ENCODE measurements around the gene JAKMIP1. TPM values are rescaled to one million over a fixed set of nuclear protein-coding genes. Genes with fewer than 3 reads are reported as not detected.

The JAKMIP1 gene
- total RNA-seq, 1 donor from 2014 or later: not detected

DNA sequence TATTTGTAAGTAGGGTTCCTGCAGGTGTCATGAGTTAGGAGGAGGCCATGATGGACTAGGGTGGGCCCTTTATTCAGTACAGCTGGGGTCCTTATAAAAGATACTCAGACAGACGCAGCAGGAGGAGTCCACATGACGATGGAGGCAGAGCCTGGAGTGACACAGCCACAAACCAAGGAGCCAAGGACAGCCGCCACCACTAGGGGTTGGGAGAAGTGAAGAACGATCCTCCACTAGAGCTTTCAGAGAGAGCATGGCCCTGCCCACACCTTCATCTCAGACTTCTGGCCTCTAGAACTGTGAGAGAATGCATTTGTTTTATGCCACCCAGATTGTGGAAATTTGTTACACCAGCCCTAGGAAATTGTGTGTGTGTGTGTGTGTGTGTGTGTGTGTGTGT, 31.1 kb downstream of the JAKMIP1 start:
- no peak overlapping the region for H3K4me3 Mint-ChIP-seq (ENCODE audit: unreplicated experiment)
- TF ChIP-seq, protein P1, sequence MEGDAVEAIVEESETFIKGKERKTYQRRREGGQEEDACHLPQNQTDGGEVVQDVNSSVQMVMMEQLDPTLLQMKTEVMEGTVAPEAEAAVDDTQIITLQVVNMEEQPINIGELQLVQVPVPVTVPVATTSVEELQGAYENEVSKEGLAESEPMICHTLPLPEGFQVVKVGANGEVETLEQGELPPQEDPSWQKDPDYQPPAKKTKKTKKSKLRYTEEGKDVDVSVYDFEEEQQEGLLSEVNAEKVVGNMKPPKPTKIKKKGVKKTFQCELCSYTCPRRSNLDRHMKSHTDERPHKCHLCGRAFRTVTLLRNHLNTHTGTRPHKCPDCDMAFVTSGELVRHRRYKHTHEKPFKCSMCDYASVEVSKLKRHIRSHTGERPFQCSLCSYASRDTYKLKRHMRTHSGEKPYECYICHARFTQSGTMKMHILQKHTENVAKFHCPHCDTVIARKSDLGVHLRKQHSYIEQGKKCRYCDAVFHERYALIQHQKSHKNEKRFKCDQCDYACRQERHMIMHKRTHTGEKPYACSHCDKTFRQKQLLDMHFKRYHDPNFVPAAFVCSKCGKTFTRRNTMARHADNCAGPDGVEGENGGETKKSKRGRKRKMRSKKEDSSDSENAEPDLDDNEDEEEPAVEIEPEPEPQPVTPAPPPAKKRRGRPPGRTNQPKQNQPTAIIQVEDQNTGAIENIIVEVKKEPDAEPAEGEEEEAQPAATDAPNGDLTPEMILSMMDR (IDR thresholded peaks at IDR 0.05; ENCODE audit: unreplicated experiment): no peak
- peaks cover 3% of the 10 kb centered on the region for H3K4me1 Mint-ChIP-seq (ENCODE audit: unreplicated experiment)
- H3K9me3 Mint-ChIP-seq (ENCODE audit: unreplicated experiment): no peaks in the 10 kb centered on the region
- peaks cover 8% of the 10 kb centered on the region for H3K27me3 Mint-ChIP-seq (ENCODE audit: unreplicated experiment)
- H3K27ac Mint-ChIP-seq (ENCODE audit: unreplicated experiment): no peak overlapping the region
- no peak for DNase-seq (ENCODE audit: low spot score)
- H3K36me3 Mint-ChIP-seq (ENCODE audit: low read depth, unreplicated experiment): peaks cover 4% of the 10 kb centered on the region

DNA sequence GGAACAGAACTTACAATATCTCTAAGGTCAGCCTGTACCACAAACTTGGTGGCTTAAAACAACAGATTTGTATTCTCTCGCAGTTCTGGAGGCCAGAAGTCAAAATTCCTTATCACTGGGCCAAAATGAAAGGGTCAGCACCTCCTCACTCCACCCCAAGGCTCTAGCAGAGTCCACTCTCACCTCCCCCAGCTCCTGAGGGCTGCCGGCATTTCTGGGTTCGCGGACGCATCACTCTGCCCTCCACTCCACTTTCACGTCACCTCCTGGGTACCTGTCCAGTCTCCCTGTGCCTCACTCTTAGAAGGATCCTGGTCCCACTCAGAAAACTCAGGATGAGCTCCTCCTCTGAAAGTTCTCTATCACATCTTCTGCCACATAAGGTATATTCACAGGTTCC, 34.6 kb downstream of the JAKMIP1 start:
- Mint-ChIP-seq H3K27ac (ENCODE audit: unreplicated experiment) (no peak overlapping the region), H3K36me3 (ENCODE audit: low read depth, unreplicated experiment) (no peaks in the 10 kb centered on the region)
- DNase-seq (ENCODE audit: low spot score): no peak

DNA sequence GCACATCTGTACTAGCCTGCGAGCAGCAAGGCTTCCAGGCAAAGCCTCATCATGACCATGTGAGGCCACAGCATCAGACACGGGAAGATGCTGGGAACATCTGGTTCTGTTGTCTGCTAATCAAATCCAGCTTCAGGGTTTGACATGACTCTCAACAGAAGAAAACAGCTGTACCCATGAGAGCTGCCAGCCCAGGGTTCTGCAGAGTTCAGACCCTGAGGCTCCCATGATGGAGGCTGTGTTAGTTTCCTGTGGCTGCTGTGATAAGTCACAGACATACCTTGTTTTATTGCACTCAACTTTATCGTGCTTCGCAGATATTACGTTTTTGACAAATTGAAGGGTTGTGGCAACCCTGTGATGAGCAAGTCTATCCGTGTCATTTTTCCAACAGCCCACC, 37.5 kb downstream of the JAKMIP1 start:
- no peaks in the 10 kb centered on the region for H3K4me1 Mint-ChIP-seq (ENCODE audit: unreplicated experiment)
- H3K27ac Mint-ChIP-seq (ENCODE audit: unreplicated experiment): no peak overlapping the region
- H3K36me3 Mint-ChIP-seq (ENCODE audit: low read depth, unreplicated experiment): no peaks in the 10 kb centered on the region
- DNase-seq (ENCODE audit: low spot score): no peak
- H3K9me3 Mint-ChIP-seq (ENCODE audit: unreplicated experiment): peaks cover 4% of the 10 kb centered on the region
- H3K4me3 Mint-ChIP-seq (ENCODE audit: unreplicated experiment): no peak overlapping the region
- peaks cover 3% of the 10 kb centered on the region for H3K27me3 Mint-ChIP-seq (ENCODE audit: unreplicated experiment)
- TF ChIP-seq, protein P1 (IDR thresholded peaks at IDR 0.05; ENCODE audit: unreplicated experiment): no peak

More for the DNA sequence above, 34.6 kb downstream of the JAKMIP1 start:
- Mint-ChIP-seq H3K27me3 (ENCODE audit: unreplicated experiment) (no peaks in the 10 kb centered on the region), H3K9me3 (ENCODE audit: unreplicated experiment) (peaks cover 4% of the 10 kb centered on the region), H3K4me3 (ENCODE audit: unreplicated experiment) (no peak overlapping the region), H3K4me1 (ENCODE audit: unreplicated experiment) (no peaks in the 10 kb centered on the region)
- TF ChIP-seq, protein P1 (IDR thresholded peaks at IDR 0.05; ENCODE audit: unreplicated experiment): no peak

DNA sequence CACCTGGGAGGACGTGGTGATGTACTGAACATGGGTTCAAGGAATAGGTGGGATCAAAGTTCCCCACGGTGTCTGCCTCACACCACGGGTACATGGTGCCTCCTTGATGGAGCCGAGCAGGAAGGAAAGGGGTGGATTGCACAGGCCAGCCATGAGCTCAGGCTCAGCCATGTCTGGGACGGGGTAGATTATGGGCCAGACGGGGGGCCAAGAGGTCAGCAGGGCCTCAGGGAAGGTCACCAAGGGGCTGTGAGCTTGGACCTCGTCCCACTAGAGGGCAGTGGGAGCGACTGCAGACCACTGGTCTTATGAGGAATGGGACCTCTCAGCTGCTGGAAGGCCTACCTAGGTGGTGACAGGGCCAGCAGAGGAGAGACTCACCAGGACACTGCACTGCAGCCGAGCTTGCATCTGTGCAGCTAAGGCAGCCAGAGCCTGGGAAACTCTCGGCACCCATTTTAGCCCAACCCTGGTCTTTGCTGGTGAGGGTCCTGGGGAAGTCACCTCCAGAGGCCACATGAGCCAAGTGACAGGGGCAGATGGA, 38.4 kb downstream of the JAKMIP1 start:
- H3K4me1 Mint-ChIP-seq (ENCODE audit: unreplicated experiment): no peaks in the 10 kb centered on the region
- TF ChIP-seq, protein P1 (IDR thresholded peaks at IDR 0.05; ENCODE audit: unreplicated experiment): no peak
- H3K27me3 Mint-ChIP-seq (ENCODE audit: unreplicated experiment): peaks cover 3% of the 10 kb centered on the region
- no peak overlapping the region for H3K27ac Mint-ChIP-seq (ENCODE audit: unreplicated experiment)
- no peak overlapping the region for H3K4me3 Mint-ChIP-seq (ENCODE audit: unreplicated experiment)
- DNase-seq (ENCODE audit: low spot score): no peak
- no peaks in the 10 kb centered on the region for H3K36me3 Mint-ChIP-seq (ENCODE audit: low read depth, unreplicated experiment)
- peaks cover 4% of the 10 kb centered on the region for H3K9me3 Mint-ChIP-seq (ENCODE audit: unreplicated experiment)

DNA sequence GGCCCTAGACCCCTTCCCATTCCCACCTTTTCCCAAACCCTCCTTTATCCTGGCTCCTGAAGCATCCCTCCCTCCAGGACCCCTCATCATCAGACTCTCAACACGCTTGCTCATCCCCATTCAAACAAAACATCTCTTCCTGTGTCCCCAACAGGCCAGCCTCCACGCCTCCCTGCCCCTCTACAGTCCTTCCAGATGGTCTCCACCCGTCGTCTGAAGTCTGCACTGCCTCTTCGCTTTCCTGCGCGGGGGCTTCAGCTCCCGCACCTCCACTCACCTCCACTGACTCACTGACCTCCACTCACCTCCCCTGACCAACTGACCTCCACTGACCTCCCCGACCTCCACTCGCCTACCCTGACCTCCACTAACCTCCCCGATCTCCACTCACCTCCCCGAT, 39.8 kb downstream of the JAKMIP1 start:
- Mint-ChIP-seq H3K36me3 (ENCODE audit: low read depth, unreplicated experiment) (no peaks in the 10 kb centered on the region), H3K4me1 (ENCODE audit: unreplicated experiment) (peaks cover 6% of the 10 kb centered on the region), H3K9me3 (ENCODE audit: unreplicated experiment) (peaks cover 4% of the 10 kb centered on the region), H3K27me3 (ENCODE audit: unreplicated experiment) (peaks cover 5% of the 10 kb centered on the region), H3K27ac (ENCODE audit: unreplicated experiment) (no peak overlapping the region), H3K4me3 (ENCODE audit: unreplicated experiment) (no peak overlapping the region)
- DNase-seq (ENCODE audit: low spot score): no peak
- TF ChIP-seq, protein P1 (IDR thresholded peaks at IDR 0.05; ENCODE audit: unreplicated experiment): no peak
